Karpas-422 (cell line): ENCODE data around the gene SPATA25. TPM values are rescaled to one million over a fixed set of nuclear protein-coding genes. Genes with fewer than 3 reads are reported as not detected.

ENCODE experiments used
- DNase-seq: peaks from one replicate; pipeline ENCODE4 v3.0.0-alpha.2; 2015
- H2AFZ ChIP-seq: fragments of 200-600 bp; sonication (generic); 2 replicates; pipeline ENCODE4 v1.6.1; 2014; ENCODE audit warnings: antibody characterized with exemption, low read length, mixed read lengths
- H3K27ac ChIP-seq: fragments of 200-600 bp; sonication (generic); 2 replicates; pipeline ENCODE4 v1.5.1; 2014; ENCODE audit warnings: mild to moderate bottlenecking, low read length, moderate library complexity
- H3K27me3 ChIP-seq: fragments of 200-600 bp; sonication (generic); 2 replicates; pipeline ENCODE4 v1.6.1; 2014; ENCODE audit warnings: low read length, mixed read lengths
- H3K36me3 ChIP-seq: fragments of 200-600 bp; sonication (generic); 2 replicates; pipeline ENCODE4 v1.6.1; 2014; ENCODE audit warnings: low read length, mixed read lengths; ENCODE audit not compliant: insufficient read depth
- H3K4me1 ChIP-seq: fragments of 200-600 bp; sonication (generic); 2 replicates; pipeline ENCODE4 v1.6.1; 2014; ENCODE audit warnings: mild to moderate bottlenecking, low read length, mixed read lengths
- H3K4me2 ChIP-seq: fragments of 200-600 bp; sonication (generic); 2 replicates; pipeline ENCODE4 v1.6.1; 2014; ENCODE audit warnings: low read length, low read depth, mild to moderate bottlenecking; ENCODE audit not compliant: poor library complexity, severe bottlenecking
- H3K4me3 ChIP-seq: fragments of 200-600 bp; sonication (generic); 2 replicates; pipeline ENCODE4 v1.5.1; 2014; ENCODE audit warnings: mild to moderate bottlenecking, antibody characterized with exemption, low read length, mixed read lengths
- H3K79me2 ChIP-seq: fragments of 200-600 bp; sonication (generic); 2 replicates; pipeline ENCODE4 v1.6.1; 2014; ENCODE audit warnings: mild to moderate bottlenecking, low read length, mixed read lengths
- H3K9ac ChIP-seq: fragments of 200-600 bp; sonication (generic); 2 replicates; pipeline ENCODE4 v1.6.0; 2014; ENCODE audit warnings: low read length
- H3K9me2 ChIP-seq: fragments of 200-600 bp; sonication (generic), shearing (Covaris generic); replicated peaks from 2 replicates; pipeline ENCODE4 v1.6.0; 2014; ENCODE audit warnings: mild to moderate bottlenecking, low read length, moderate library complexity; ENCODE audit not compliant: insufficient read depth
- H3K9me3 ChIP-seq: fragments of 300-700, 200-600 bp; sonication (generic); 2 replicates; pipeline ENCODE4 v1.6.1; 2014; ENCODE audit warnings: low read length, mixed read lengths
- H4K20me1 ChIP-seq: fragments of 200-600 bp; sonication (generic); 2 replicates; pipeline ENCODE4 v1.6.1; 2014; ENCODE audit warnings: mild to moderate bottlenecking, antibody characterized with exemption, low read length, low read depth; ENCODE audit not compliant: insufficient read depth
- total RNA-seq: library from RNA; depleted of rRNA; stranded (reverse); fragments of >200 nt; shearing (Covaris generic); gene quantifications from 2 replicates; pipeline ENCODE4 v1.2.3, GENCODE V29; 2014; ENCODE audit warnings: low replicate concordance; rRNA removed

Gene SPATA25
- total RNA-seq, 1 experiment from 2014 or later: not detected

GRCh38 chr20:45845452-45845851, 42.0 kb downstream of the SPATA25 start:
- Histone ChIP-seq H3K27ac (no peak overlapping the region), H3K9ac (no peak overlapping the region), H3K4me2 (no peak overlapping the region), H3K9me2 (no peaks in the 10 kb centered on the region), H4K20me1 (no peaks in the 10 kb centered on the region), H3K36me3 (peaks cover 9% of the 10 kb centered on the region; the same call in 1 of the 2 replicates), H3K4me1 (peaks cover 18% of the 10 kb centered on the region), H3K9me3 (no peaks in the 10 kb centered on the region), H3K79me2 (no peaks in the 10 kb centered on the region), H3K4me3 (no peak overlapping the region), H3K27me3 (no peaks in the 10 kb centered on the region), H2AFZ (no peak overlapping the region)
- DNase-seq: no peak

- no peak for DNase-seq
- Histone ChIP-seq H3K27ac (no peak overlapping the region), H3K9me3 (no peaks in the 10 kb centered on the region), H3K9ac (no peak overlapping the region), H3K4me2 (no peak overlapping the region), H3K4me1 (peaks cover 18% of the 10 kb centered on the region), H3K27me3 (no peaks in the 10 kb centered on the region), H2AFZ (no peak overlapping the region), H4K20me1 (no peaks in the 10 kb centered on the region), H3K4me3 (no peak overlapping the region), H3K9me2 (no peaks in the 10 kb centered on the region), H3K36me3 (peaks cover 6% of the 10 kb centered on the region; the same call in 1 of the 2 replicates), H3K79me2 (no peaks in the 10 kb centered on the region)
Observed at GRCh38 chr20:45843506-45843905, 43.9 kb downstream of the SPATA25 start.

- peaks cover 18% of the 10 kb centered on the region for H3K4me1 ChIP-seq
- H3K36me3 ChIP-seq: peaks cover 6% of the 10 kb centered on the region; the same call in 1 of the 2 replicates
- H3K27ac ChIP-seq: peak overlapping the region; percentile 69
- no peaks in the 10 kb centered on the region for H3K9me3 ChIP-seq
- DNase-seq: peak; percentile 84
- no peaks in the 10 kb centered on the region for H3K9me2 ChIP-seq
- no peak overlapping the region for H3K4me3 ChIP-seq
- H3K79me2 ChIP-seq: no peaks in the 10 kb centered on the region
- no peak overlapping the region for H2AFZ ChIP-seq
- H3K9ac ChIP-seq: peak overlapping the region; percentile 45
- H3K4me2 ChIP-seq: peak overlapping the region; percentile 35
- H4K20me1 ChIP-seq: no peaks in the 10 kb centered on the region
- H3K27me3 ChIP-seq: no peaks in the 10 kb centered on the region
Observed at GRCh38 chr20:45842169-45842812, 45.1 kb downstream of the SPATA25 start.

- H2AFZ ChIP-seq: no peak overlapping the region
- peaks cover 18% of the 10 kb centered on the region for H3K4me1 ChIP-seq
- H3K27ac ChIP-seq: no peak overlapping the region
Observed at GRCh38 chr20:45841407-45842129, 45.9 kb downstream of the SPATA25 start.

GRCh38 chr20:45840700-45841198, 46.7 kb downstream of the SPATA25 start:
- DNase-seq: no peak
- no peak overlapping the region for H3K9ac ChIP-seq
- H3K9me2 ChIP-seq: no peaks in the 10 kb centered on the region
- no peak overlapping the region for H3K4me3 ChIP-seq
- no peaks in the 10 kb centered on the region for H3K9me3 ChIP-seq
- H4K20me1 ChIP-seq: no peaks in the 10 kb centered on the region
- no peaks in the 10 kb centered on the region for H3K36me3 ChIP-seq
- no peak overlapping the region for H2AFZ ChIP-seq
- no peaks in the 10 kb centered on the region for H3K79me2 ChIP-seq
- H3K4me1 ChIP-seq: peaks cover 18% of the 10 kb centered on the region
- no peak overlapping the region for H3K4me2 ChIP-seq
- H3K27me3 ChIP-seq: no peaks in the 10 kb centered on the region
- H3K27ac ChIP-seq: no peak overlapping the region

More at GRCh38 chr20:45841407-45842129, 45.9 kb downstream of the SPATA25 start:
- Histone ChIP-seq H4K20me1 (no peaks in the 10 kb centered on the region), H3K9me3 (no peaks in the 10 kb centered on the region), H3K36me3 (peaks cover 5% of the 10 kb centered on the region; the same call in 1 of the 2 replicates), H3K4me2 (no peak overlapping the region), H3K4me3 (no peak overlapping the region), H3K9ac (no peak overlapping the region), H3K79me2 (no peaks in the 10 kb centered on the region), H3K27me3 (no peaks in the 10 kb centered on the region), H3K9me2 (no peaks in the 10 kb centered on the region)
- DNase-seq: no peak

GRCh38 chr20:45836841-45837240, 50.6 kb downstream of the SPATA25 start:
- Histone ChIP-seq H3K4me2 (no peak overlapping the region), H3K4me1 (peaks cover 1% of the 10 kb centered on the region), H3K9me2 (no peaks in the 10 kb centered on the region), H3K9ac (no peak overlapping the region), H4K20me1 (no peaks in the 10 kb centered on the region), H3K27me3 (no peaks in the 10 kb centered on the region), H3K36me3 (no peaks in the 10 kb centered on the region), H3K27ac (no peak overlapping the region), H2AFZ (no peak overlapping the region), H3K4me3 (no peak overlapping the region), H3K79me2 (no peaks in the 10 kb centered on the region), H3K9me3 (no peaks in the 10 kb centered on the region)
- no peak for DNase-seq

Other genes with a start within 250 kb of the SPATA25 start
- not detected in 2 replicates for gene WFDC11, start 217.4 kb downstream of the SPATA25 start, total RNA-seq
- gene WFDC13, start 185.6 kb downstream of the SPATA25 start, total RNA-seq: not detected in 2 replicates
- not detected in 2 replicates for gene WFDC10B, start 182.6 kb downstream of the SPATA25 start, total RNA-seq
- not detected in 2 replicates for gene SPINT4, start 165.3 kb downstream of the SPATA25 start, total RNA-seq
- not detected in 2 replicates for gene WFDC3, start 95.7 kb downstream of the SPATA25 start, total RNA-seq
- gene DNTTIP1, start 95.7 kb downstream of the SPATA25 start, total RNA-seq: 14.2 and 36.0 TPM in 2 replicates
- gene UBE2C, start 75.0 kb downstream of the SPATA25 start, total RNA-seq: 124 and 141 TPM in 2 replicates
- gene TNNC2, start 60.3 kb downstream of the SPATA25 start, total RNA-seq: not detected in 2 replicates
- not detected in 2 replicates for gene SNX21, start 53.8 kb downstream of the SPATA25 start, total RNA-seq
- gene ACOT8, start 30.2 kb downstream of the SPATA25 start, total RNA-seq: 93.7 and 96.4 TPM in 2 replicates
- 8.9 and 9.9 TPM in 2 replicates for gene ZSWIM3, start 30.0 kb downstream of the SPATA25 start, total RNA-seq
- gene ZSWIM1, start 6.4 kb downstream of the SPATA25 start, total RNA-seq: 10.8 and 19.0 TPM in 2 replicates
- 3.1 and 4.3 TPM in 2 replicates for gene NEURL2, start 3.6 kb upstream of the SPATA25 start, total RNA-seq
- 39.5 and 52.9 TPM in 2 replicates for gene CTSA, start 3.7 kb upstream of the SPATA25 start, total RNA-seq
- 19.8 and 29.0 TPM in 2 replicates for gene PLTP, start 24.5 kb upstream of the SPATA25 start, total RNA-seq
- gene PCIF1, start 47.1 kb upstream of the SPATA25 start, total RNA-seq: 10.0 and 12.0 TPM in 2 replicates
- gene ZNF335, start 84.6 kb upstream of the SPATA25 start, total RNA-seq: 13.2 and 20.3 TPM in 2 replicates
- gene MMP9, start 121.3 kb upstream of the SPATA25 start, total RNA-seq: not detected in 2 replicates
- gene SLC12A5, start 141.6 kb upstream of the SPATA25 start, total RNA-seq: not detected in 2 replicates
- gene NCOA5, start 202.3 kb upstream of the SPATA25 start, total RNA-seq: 20.4 and 32.8 TPM in 2 replicates
- gene CD40, start 230.7 kb upstream of the SPATA25 start, total RNA-seq: 6.3 and 12.1 TPM in 2 replicates